DOHH2 (cell line): ENCODE results near the gene PTPN3.

ENCODE experiments used
- H3F3A ChIP-seq: fragments of 200-600 bp; sonication (generic), shearing (Covaris generic); 2 replicates; pipeline ENCODE4 v1.6.0; 2016; ENCODE audit warnings: antibody characterized with exemption, mild to moderate bottlenecking; ENCODE audit not compliant: control insufficient read depth, insufficient read depth
- H3K27ac ChIP-seq: fragments of 200-600 bp; sonication (generic); 2 replicates; pipeline ENCODE4 v1.5.1; 2014; ENCODE audit warnings: low read depth, mild to moderate bottlenecking, low read length, moderate library complexity
- H3K27me3 ChIP-seq: fragments of 200-600 bp; sonication (generic); 2 replicates; pipeline ENCODE4 v1.6.1; 2014; ENCODE audit warnings: mild to moderate bottlenecking, low read length, mixed read lengths; ENCODE audit not compliant: control insufficient read depth
- H3K36me3 ChIP-seq: fragments of 200-600 bp; sonication (generic); 2 replicates; pipeline ENCODE4 v1.6.1; 2014; ENCODE audit warnings: mild to moderate bottlenecking, low read length, moderate library complexity, mixed read lengths; ENCODE audit not compliant: control insufficient read depth
- H3K4me1 ChIP-seq: fragments of 200-600 bp; sonication (generic); 2 replicates; pipeline ENCODE4 v1.6.1; 2014; ENCODE audit warnings: mild to moderate bottlenecking, low read length, mixed read lengths; ENCODE audit not compliant: control insufficient read depth
- H3K4me2 ChIP-seq: fragments of 200-600 bp; sonication (generic); 2 replicates; pipeline ENCODE4 v1.6.0; 2014; ENCODE audit warnings: mild to moderate bottlenecking, low read length, moderate library complexity
- H3K4me3 ChIP-seq: fragments of 200-600 bp; sonication (generic); 2 replicates; pipeline ENCODE4 v1.5.1; 2014; ENCODE audit warnings: mild to moderate bottlenecking, low read length, mixed read lengths
- H3K79me2 ChIP-seq: fragments of 200-600 bp; sonication (generic); 2 replicates; pipeline ENCODE4 v1.6.1; 2014; ENCODE audit warnings: mild to moderate bottlenecking, low read length, mixed read lengths; ENCODE audit not compliant: control insufficient read depth
- H3K9me2 ChIP-seq: fragments of 200-600 bp; sonication (generic); replicated peaks from 2 replicates; pipeline ENCODE4 v1.6.1; 2014; ENCODE audit warnings: mild to moderate bottlenecking, low read length, mixed read lengths; ENCODE audit not compliant: control insufficient read depth
- H3K9me3 ChIP-seq: fragments of 200-600 bp; sonication (generic); 2 replicates; pipeline ENCODE4 v1.6.1; 2014; ENCODE audit warnings: antibody characterized with exemption, low read length, mixed read lengths; ENCODE audit not compliant: control insufficient read depth, insufficient read depth
- H4K20me1 ChIP-seq: fragments of 200-600 bp; sonication (generic); 2 replicates; pipeline ENCODE4 v1.6.0; 2014; ENCODE audit warnings: low read depth, mild to moderate bottlenecking, antibody characterized with exemption, low read length, moderate library complexity; ENCODE audit not compliant: control insufficient read depth, insufficient read depth
- EZH2phosphoT487 ChIP-seq: fragments of 200-600 bp; sonication (generic); IDR thresholded peaks from 2 replicates; pipeline ENCODE4 v1.6.1; 2017; ENCODE audit warnings: borderline replicate concordance, mild to moderate bottlenecking, antibody characterized with exemption, low read length, moderate library complexity, mixed read lengths
- TF ChIP-seq, protein P1 (sequence below): fragments of 200-600 bp; sonication (generic); IDR thresholded peaks from one replicate; pipeline ENCODE4 v1.5.1; 2014; ENCODE audit warnings: antibody characterized with exemption, mild to moderate bottlenecking, low read depth, low read length; ENCODE audit not compliant: poor library complexity, severe bottlenecking

PTPN3 gene

DNA sequence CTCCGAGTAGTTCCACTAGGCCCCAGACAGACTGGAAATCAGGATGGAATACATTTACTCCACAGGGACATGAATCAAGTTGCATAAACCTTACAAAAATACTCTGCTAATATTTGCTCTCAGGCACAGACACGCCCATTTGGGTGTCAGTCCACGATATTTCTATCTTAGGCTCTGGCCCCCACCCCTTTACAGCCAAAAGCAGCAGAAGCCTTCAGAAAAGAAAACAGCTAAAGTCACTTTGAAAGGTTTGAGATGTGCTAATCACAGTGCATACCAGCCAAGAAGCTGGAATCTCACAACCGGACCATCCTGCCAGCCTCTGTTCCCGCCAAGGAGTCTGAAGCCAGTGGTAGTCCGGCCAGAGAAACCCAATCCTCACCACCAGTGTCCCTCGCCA is 22.6 kb downstream of the PTPN3 start:
- no peak overlapping the region for H3K4me3 ChIP-seq
- H3K36me3 ChIP-seq = no peaks in the 10 kb centered on the region
- no peaks in the 10 kb centered on the region for H4K20me1 ChIP-seq
- TF ChIP-seq, protein P1, sequence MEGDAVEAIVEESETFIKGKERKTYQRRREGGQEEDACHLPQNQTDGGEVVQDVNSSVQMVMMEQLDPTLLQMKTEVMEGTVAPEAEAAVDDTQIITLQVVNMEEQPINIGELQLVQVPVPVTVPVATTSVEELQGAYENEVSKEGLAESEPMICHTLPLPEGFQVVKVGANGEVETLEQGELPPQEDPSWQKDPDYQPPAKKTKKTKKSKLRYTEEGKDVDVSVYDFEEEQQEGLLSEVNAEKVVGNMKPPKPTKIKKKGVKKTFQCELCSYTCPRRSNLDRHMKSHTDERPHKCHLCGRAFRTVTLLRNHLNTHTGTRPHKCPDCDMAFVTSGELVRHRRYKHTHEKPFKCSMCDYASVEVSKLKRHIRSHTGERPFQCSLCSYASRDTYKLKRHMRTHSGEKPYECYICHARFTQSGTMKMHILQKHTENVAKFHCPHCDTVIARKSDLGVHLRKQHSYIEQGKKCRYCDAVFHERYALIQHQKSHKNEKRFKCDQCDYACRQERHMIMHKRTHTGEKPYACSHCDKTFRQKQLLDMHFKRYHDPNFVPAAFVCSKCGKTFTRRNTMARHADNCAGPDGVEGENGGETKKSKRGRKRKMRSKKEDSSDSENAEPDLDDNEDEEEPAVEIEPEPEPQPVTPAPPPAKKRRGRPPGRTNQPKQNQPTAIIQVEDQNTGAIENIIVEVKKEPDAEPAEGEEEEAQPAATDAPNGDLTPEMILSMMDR = no peak
- TF ChIP-seq EZH2phosphoT487 = no peak
- no peaks in the 10 kb centered on the region for H3K9me2 ChIP-seq
- H3K27me3 ChIP-seq = peaks cover 9% of the 10 kb centered on the region; the same call in 1 of the 2 replicates
- H3F3A ChIP-seq = no peaks in the 10 kb centered on the region
- H3K9me3 ChIP-seq = no peaks in the 10 kb centered on the region
- H3K4me2 ChIP-seq = no peak overlapping the region
- no peaks in the 10 kb centered on the region for H3K79me2 ChIP-seq
- no peak overlapping the region for H3K27ac ChIP-seq
- H3K4me1 ChIP-seq = no peaks in the 10 kb centered on the region

GRCh38 chr9:109474944-109475343 is 23.2 kb downstream of the PTPN3 start:
- Histone ChIP-seq H3K4me2 (no peak overlapping the region), H3F3A (no peaks in the 10 kb centered on the region), H3K9me3 (no peaks in the 10 kb centered on the region), H3K36me3 (no peaks in the 10 kb centered on the region), H3K27me3 (peaks cover 9% of the 10 kb centered on the region; the same call in 1 of the 2 replicates), H3K27ac (no peak overlapping the region), H3K4me3 (no peak overlapping the region), H4K20me1 (no peaks in the 10 kb centered on the region), H3K79me2 (no peaks in the 10 kb centered on the region), H3K4me1 (no peaks in the 10 kb centered on the region), H3K9me2 (no peaks in the 10 kb centered on the region)
- TF ChIP-seq, protein P1 = no peak
- no peak for TF ChIP-seq EZH2phosphoT487

GRCh38 chr9:109474170-109474569 is 23.9 kb downstream of the PTPN3 start:
- H3K9me2 ChIP-seq = no peaks in the 10 kb centered on the region
- H3K4me2 ChIP-seq = no peak overlapping the region
- no peaks in the 10 kb centered on the region for H3K79me2 ChIP-seq
- H3K4me3 ChIP-seq = no peak overlapping the region
- H4K20me1 ChIP-seq = no peaks in the 10 kb centered on the region
- no peaks in the 10 kb centered on the region for H3K9me3 ChIP-seq
- H3F3A ChIP-seq = no peaks in the 10 kb centered on the region
- peaks cover 9% of the 10 kb centered on the region; the same call in 1 of the 2 replicates for H3K27me3 ChIP-seq
- TF ChIP-seq, protein P1 = no peak
- no peak for TF ChIP-seq EZH2phosphoT487
- no peaks in the 10 kb centered on the region for H3K4me1 ChIP-seq
- no peaks in the 10 kb centered on the region for H3K36me3 ChIP-seq
- no peak overlapping the region for H3K27ac ChIP-seq

GRCh38 chr9:109473329-109473728 is 24.8 kb downstream of the PTPN3 start:
- H3K4me3 ChIP-seq = no peak overlapping the region
- no peaks in the 10 kb centered on the region for H3K36me3 ChIP-seq
- H3K79me2 ChIP-seq = no peaks in the 10 kb centered on the region
- H3K27me3 ChIP-seq = peaks cover 9% of the 10 kb centered on the region; the same call in 1 of the 2 replicates
- no peak overlapping the region for H3K27ac ChIP-seq
- no peaks in the 10 kb centered on the region for H3K9me3 ChIP-seq
- TF ChIP-seq, protein P1 = no peak
- no peak for TF ChIP-seq EZH2phosphoT487
- H4K20me1 ChIP-seq = no peaks in the 10 kb centered on the region
- H3K4me2 ChIP-seq = no peak overlapping the region
- no peaks in the 10 kb centered on the region for H3F3A ChIP-seq
- no peaks in the 10 kb centered on the region for H3K4me1 ChIP-seq
- H3K9me2 ChIP-seq = no peaks in the 10 kb centered on the region
